B cell (primary cell): ENCODE measurements around the gene NCOR1.

Source experiments
- EZH2 ChIP-seq: IDR thresholded peaks from 2 replicates; pipeline ENCODE4 v1.6.1; 2012; ENCODE audit warnings: borderline replicate concordance, low read depth, mild to moderate bottlenecking, moderate library complexity, low read length; ENCODE audit not compliant: insufficient read depth, poor library complexity, severe bottlenecking
- TF ChIP-seq, protein P1 (sequence below): fragments of 200-600 bp; IDR thresholded peaks from one replicate; pipeline ENCODE4 v1.8.0; 2022; ENCODE audit warnings: antibody characterized with exemption, mild to moderate bottlenecking

DNA sequence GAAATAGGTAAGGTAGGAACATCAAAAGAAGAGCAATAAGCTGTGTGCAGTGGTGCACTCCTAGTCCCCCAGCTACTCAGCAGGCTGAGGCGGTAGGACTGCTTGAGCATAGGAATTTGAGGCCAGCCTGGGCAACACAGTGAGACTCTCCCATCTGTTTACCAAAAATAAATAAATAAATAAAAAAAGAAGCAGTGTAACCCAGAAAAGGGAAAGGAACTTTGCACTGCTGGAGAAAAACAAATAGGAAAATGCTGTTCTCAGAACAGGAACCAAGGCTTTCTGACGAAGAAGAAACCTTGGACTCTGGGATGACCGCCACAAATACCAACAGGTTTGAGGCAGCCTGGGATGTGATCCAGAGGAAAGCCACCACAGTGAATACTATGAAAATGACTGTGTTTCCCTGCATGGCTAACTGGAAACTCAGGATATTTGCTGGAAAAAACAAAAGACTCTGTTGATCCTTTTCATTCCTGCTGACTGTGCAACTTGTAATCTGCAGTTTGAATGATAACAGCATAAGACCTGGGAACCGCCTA is 174.6 kb downstream of the NCOR1 start:
- TF ChIP-seq, protein P1, sequence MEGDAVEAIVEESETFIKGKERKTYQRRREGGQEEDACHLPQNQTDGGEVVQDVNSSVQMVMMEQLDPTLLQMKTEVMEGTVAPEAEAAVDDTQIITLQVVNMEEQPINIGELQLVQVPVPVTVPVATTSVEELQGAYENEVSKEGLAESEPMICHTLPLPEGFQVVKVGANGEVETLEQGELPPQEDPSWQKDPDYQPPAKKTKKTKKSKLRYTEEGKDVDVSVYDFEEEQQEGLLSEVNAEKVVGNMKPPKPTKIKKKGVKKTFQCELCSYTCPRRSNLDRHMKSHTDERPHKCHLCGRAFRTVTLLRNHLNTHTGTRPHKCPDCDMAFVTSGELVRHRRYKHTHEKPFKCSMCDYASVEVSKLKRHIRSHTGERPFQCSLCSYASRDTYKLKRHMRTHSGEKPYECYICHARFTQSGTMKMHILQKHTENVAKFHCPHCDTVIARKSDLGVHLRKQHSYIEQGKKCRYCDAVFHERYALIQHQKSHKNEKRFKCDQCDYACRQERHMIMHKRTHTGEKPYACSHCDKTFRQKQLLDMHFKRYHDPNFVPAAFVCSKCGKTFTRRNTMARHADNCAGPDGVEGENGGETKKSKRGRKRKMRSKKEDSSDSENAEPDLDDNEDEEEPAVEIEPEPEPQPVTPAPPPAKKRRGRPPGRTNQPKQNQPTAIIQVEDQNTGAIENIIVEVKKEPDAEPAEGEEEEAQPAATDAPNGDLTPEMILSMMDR: no peak
- TF ChIP-seq EZH2: no peak
